HG02885 (cell line): ENCODE data around the gene GBE1.

ENCODE experiments used
- ATAC-seq: cut with Tn5 transposase; IDR thresholded peaks from one replicate; pipeline ENCODE4 v1.9.1; 2021; ENCODE audit warnings: mild to moderate bottlenecking; ENCODE audit not compliant: unreplicated experiment, poor library complexity

GBE1 gene

GRCh38 chr3:81709606-81710005 is 51.8 kb downstream of the GBE1 start:
- no peak for ATAC-seq

GRCh38 chr3:81707996-81708395 is 53.4 kb downstream of the GBE1 start:
- ATAC-seq = no peak

GRCh38 chr3:81702126-81702525 is 59.3 kb downstream of the GBE1 start:
- ATAC-seq = no peak

GRCh38 chr3:81699536-81700320 is 61.7 kb downstream of the GBE1 start:
- no peak for ATAC-seq

GRCh38 chr3:81696090-81696489 is 65.4 kb downstream of the GBE1 start:
- ATAC-seq = no peak

- ATAC-seq = no peak
These were observed 66.1 kb downstream of the GBE1 start for GRCh38 chr3:81695302-81695701.

- ATAC-seq = no peak
These were observed 66.8 kb downstream of the GBE1 start for GRCh38 chr3:81694662-81695061.

GRCh38 chr3:81692766-81693165 is 68.7 kb downstream of the GBE1 start:
- ATAC-seq = no peak

GRCh38 chr3:81689617-81690016 is 71.8 kb downstream of the GBE1 start:
- ATAC-seq = no peak

- ATAC-seq = no peak
These were observed 76.6 kb downstream of the GBE1 start for GRCh38 chr3:81684751-81685395.

GRCh38 chr3:81676706-81677456 is 84.6 kb downstream of the GBE1 start:
- no peak for ATAC-seq

GRCh38 chr3:81674690-81675089 is 86.8 kb downstream of the GBE1 start:
- no peak for ATAC-seq

- ATAC-seq = no peak
These were observed 93.2 kb downstream of the GBE1 start for GRCh38 chr3:81668283-81668682.

- ATAC-seq = no peak
These were observed 94.8 kb downstream of the GBE1 start for GRCh38 chr3:81666502-81667121.

- no peak for ATAC-seq
These were observed 98.3 kb downstream of the GBE1 start for GRCh38 chr3:81663114-81663513.

- ATAC-seq = no peak
These were observed 101.4 kb downstream of the GBE1 start for GRCh38 chr3:81660036-81660435.

GRCh38 chr3:81658322-81658997 is 103.0 kb downstream of the GBE1 start:
- peak; percentile 60 for ATAC-seq

- ATAC-seq = no peak
These were observed 110.3 kb downstream of the GBE1 start for GRCh38 chr3:81651139-81651538.

GRCh38 chr3:81650187-81650586 is 111.3 kb downstream of the GBE1 start:
- ATAC-seq = no peak

GRCh38 chr3:81645248-81645647 is 116.2 kb downstream of the GBE1 start:
- no peak for ATAC-seq
